Stimulated activated CD8-positive, alpha-beta memory T cell treated with anti-CD3 and anti-CD28 coated beads, Interleukin-15, amount 100 ng/mL, for 4 hours (primary cell): Measurements from ENCODE around the gene CXCR5.
"Not testable (repeated sequence)": the region's sequence is repeated elsewhere in the genome, so short reads cannot be mapped to it uniquely, and the experiment has no call there.

Source experiments
- DNase-seq, 2 donors: peaks; one replicate each; pipeline ENCODE4 v3.0.0-alpha.2; 2020; ENCODE audit warnings: low read depth in 2 of 2

CXCR5 gene, protein sequence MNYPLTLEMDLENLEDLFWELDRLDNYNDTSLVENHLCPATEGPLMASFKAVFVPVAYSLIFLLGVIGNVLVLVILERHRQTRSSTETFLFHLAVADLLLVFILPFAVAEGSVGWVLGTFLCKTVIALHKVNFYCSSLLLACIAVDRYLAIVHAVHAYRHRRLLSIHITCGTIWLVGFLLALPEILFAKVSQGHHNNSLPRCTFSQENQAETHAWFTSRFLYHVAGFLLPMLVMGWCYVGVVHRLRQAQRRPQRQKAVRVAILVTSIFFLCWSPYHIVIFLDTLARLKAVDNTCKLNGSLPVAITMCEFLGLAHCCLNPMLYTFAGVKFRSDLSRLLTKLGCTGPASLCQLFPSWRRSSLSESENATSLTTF

GRCh38 chr11:118883368-118884071 is at the start of gene CXCR5:
Gene CXCR5, plus strand, starts transcription at chr11:118883892. Its CDS starts 50 bp downstream, at chr11:118883942.
- no peak for DNase-seq

- DNase-seq: no peak
Measured at GRCh38 chr11:118834427-118835028, 49.2 kb upstream of the CXCR5 start.

- DNase-seq: no peak
Measured at GRCh38 chr11:118837868-118838267, 45.8 kb upstream of the CXCR5 start.

DNA sequence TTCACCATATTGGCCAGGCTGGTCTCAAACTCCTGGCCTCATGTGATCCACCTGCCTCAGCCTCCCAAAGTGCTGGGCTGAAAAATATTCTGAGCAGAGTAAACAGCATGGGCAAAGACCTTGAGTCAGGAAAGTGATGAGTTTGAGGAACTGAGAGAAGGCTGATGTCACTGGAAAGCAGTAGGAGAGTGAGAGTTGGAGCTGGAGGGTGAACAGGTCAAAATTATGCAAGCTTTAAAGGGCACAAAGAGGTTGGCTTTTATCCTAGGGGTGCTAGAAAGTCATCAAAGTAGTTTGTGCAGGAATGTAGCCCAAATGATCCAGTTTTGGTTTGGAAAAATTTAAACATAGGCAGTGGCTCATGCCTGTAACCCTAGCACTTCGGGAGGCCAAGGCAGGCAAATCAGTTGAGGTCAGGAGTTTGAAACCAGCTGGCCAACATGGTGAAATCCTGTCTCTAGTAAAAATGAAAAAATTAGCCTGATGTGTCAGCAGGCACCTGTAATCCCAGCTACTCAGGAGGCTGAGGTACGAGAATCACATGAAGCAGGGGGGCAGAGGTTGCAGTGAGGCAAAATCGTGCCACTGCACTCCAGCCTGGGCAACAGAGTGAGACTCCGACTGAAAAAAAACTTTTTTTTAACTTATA is 44.7 kb upstream of the CXCR5 start:
- DNase-seq: no peak

DNA sequence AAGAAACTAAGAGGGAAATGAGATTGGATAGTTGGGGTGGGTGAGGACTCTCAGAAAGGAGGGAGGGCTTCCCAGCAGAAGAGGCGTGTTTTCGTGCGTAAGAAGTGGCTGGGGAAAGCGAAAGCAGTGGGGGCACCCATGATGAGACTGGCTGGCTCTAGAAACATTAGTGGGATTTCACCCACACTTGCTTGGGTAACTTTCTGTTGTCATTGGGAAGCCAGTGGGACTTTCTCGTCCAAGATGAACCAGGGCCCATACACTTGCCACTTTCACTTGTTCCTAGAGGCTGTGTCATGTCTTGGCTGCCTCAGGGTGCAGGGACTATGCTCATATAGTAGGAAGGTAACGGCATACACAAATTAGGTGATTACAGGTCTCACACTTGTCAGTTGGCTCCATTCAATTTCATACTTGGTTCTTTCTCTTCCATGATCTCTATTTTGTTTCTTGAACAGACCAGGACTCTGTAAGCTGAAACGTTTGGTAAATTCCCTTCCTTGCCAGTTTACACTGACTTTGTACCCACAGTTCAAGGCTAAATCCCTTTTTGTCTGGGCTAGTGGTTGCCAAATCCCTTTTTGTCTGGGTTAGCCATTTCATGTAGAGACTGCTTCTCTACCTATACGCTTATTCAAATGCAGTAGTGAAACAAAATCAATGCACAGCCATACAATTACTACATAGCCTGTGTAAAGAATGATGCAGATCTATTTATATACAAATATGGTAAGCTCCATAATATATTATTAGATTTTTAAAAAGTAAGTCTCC is 42.0 kb upstream of the CXCR5 start:
- no peak for DNase-seq

- no peak for DNase-seq
Measured at GRCh38 chr11:118842369-118842768, 41.3 kb upstream of the CXCR5 start.

- not testable (repeated sequence) for DNase-seq
Measured at GRCh38 chr11:118842843-118843242, 40.8 kb upstream of the CXCR5 start.

DNA sequence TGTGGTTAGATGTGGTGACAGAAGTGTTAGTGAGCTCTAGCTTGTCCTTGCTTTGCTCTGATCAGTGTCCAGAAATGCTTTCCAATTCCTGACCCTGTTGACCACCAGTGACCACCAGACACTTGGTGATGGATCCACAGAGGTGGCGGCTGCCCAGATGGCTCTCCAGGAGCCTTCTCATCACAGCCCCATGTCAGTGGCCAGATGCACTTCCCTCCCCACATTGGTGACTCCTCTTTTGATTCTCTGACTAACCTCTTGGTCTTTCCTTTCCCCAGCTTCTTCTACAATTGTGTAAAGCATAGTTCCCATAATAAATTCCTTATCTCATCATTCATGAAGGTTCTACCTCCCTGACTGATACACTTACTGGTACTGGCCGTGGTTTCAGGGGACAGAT is 40.1 kb upstream of the CXCR5 start:
- no peak for DNase-seq

DNA sequence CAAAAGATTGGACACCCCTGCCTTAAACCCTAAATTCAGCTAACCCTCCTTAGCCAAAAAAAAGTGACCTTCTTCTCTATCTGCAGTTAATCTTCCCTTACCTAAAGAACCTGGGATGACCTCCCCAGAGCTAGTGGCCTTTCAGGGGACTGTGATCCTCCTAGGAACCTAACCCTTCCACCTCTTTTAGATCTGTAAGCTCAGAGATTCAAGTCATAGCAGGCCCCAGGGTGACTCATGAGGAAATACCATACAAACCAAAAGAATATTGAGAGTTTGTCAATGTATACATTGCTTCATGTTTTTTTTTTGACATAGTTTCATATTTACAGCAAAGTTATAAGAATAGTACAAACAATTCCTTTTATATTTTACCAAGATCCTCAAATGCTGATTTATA is 38.3 kb upstream of the CXCR5 start:
- no peak for DNase-seq

DNA sequence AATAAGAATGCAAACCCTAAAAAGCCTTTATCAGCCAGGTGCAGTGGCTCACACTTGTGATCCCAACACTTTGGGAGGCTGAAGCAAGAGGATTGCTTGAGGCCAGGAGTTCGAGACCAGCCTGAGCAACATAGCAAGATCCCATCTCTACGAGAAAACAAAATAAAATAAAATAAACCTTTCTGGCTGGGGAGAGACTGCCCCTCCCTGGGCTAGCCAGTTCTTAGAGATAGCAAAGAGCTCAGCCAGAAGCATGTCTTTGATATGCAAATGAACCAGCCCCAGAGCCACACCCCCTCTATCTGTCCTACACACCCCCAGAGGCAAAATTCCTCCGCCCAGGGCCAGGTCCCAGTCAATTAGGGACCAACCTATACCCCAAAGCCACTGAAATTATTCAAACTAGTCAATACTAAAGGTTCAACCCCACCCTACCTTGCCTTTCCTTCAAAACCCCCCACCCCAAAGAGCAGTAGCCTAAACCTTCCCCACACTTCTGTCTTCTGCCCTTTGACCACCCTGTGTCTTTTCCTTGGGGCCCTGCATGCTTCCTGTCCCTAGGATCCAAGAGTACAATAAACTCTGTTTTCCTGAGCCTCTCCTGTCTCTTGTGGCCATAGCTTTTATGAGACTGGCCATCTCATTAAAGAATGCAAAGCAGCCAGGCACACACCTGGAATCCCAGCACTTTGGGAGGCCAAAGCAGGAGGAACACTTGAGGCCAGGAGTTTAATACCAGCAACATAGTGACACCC is 37.3 kb upstream of the CXCR5 start:
- DNase-seq: no peak

DNA sequence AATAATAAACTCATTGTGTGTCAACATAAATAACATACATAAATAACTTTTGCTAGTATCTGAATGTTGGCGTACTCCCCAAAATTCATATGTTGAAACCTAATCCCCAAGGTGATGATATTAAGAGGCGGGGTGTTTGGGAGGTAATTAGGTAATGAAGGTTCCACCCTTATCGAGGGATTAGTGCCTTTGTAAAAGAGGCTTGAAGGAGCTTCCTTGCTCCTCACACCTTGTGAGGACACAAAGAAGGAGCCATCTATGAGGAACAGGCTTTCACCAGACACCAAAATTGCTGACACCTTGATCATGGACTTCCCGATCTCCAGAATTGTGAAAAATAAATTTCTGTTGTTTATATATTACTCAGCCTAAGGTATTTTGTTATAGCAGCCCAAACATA is 33.9 kb upstream of the CXCR5 start:
- no peak for DNase-seq

- no peak for DNase-seq
Measured at GRCh38 chr11:118851970-118852369, 31.7 kb upstream of the CXCR5 start.

DNA sequence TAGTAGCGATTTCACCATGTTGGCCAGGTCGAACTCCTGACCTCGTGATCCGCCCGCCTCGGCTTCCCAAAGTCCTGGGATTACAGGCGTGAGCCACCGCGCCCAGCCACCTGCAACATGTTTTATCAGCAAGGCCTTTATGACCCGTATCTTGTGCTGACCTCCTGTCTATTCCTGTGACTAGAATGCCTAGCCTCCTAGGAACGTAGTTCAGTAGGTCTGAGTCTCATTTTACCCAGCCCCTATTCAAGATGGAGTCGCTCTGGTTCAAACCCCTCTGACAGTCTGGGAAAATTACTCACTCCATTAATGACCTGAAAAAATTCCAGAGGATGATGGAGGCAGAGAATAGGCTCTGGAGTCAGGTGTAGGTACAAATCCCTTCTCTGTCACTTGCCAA is 30.0 kb upstream of the CXCR5 start:
- no peak for DNase-seq

DNA sequence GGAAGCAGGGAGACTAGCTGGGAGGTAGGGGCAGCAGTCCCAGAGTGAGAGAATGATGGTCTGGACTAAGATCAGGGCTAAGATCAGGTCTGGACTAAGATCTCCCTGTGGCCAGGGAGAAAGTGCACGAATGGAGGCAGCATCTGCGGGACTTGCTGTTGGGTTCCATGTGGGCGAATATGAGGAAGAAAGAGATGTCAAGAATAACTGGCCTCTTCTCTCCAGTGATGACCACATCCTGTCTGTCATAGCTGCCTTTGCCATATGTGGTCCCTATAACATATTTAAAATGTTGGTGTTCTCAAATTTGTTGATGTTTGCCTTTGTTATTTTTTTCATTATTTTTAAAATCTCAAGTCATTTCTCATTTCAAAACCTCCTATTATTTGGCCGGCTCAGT is 27.4 kb upstream of the CXCR5 start:
- no peak for DNase-seq

DNA sequence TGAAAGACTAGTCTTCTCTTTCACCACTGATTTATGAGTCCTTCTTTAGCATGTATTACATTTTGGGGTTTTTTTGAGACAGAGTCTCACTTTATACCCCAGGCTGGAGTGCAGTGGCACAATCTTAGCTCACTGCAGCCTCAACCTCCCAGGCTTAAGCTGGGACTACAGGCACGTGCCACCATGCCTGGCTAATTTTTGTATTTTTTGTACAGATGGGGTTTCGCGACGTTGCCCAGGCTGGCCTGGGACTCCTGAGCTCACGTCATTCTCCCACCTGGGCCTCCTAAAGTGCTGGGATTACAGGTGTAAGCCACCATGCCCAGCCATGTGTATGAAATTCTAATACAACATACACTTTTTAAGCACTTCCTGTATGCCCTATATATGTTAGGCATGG is 26.3 kb upstream of the CXCR5 start:
- DNase-seq: no peak

- no peak for DNase-seq
Measured at GRCh38 chr11:118859973-118860372, 23.7 kb upstream of the CXCR5 start.

- DNase-seq: no peak
Measured at GRCh38 chr11:118868659-118869058, 15.0 kb upstream of the CXCR5 start.

DNA sequence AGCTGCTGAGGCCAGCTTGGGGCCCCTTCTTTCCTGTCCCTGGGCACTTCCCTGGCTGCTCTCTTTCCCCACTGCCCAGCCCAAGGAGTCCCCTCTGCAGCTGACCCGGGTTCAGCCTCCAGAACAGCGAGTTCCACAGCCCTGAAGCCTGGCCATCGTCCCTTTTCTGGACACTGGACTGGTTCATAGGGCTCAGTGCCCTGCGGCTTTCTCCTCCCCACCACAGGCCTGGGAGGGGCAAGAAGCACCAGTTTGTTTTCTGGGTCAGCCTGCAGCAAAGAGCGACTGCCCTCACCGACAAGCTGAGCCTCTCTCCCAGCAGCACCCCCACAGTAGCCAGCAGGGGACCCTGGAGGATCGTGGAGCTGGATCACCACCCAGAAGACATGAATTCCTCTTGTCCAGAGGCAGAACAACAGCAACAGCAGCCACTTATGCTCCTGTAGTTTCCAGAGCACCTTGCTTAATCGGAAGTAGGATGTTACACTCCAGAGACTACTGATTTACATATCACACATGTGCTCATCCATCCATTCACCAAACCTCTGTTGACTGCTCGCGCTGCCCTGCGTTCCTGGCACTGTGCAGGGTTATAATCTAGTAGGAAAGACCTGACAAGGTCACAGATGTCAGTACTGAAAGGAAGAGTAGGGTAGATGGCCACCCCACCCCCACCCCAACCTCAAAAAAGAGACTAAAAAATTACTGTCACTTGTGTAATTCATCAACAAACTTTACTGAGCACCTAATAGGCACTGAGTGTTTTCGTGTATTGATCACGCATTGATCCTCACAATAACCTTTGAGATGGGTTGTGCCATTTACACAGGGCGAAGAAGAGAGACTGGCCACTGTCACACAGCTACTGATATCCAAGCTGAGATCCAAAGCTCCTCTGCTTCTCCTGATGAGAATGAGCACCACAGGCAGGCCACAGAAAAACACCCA is 13.0 kb upstream of the CXCR5 start:
- DNase-seq: no peak

GRCh38 chr11:118872403-118872821 is 11.3 kb upstream of the CXCR5 start:
- no peak for DNase-seq

DNA sequence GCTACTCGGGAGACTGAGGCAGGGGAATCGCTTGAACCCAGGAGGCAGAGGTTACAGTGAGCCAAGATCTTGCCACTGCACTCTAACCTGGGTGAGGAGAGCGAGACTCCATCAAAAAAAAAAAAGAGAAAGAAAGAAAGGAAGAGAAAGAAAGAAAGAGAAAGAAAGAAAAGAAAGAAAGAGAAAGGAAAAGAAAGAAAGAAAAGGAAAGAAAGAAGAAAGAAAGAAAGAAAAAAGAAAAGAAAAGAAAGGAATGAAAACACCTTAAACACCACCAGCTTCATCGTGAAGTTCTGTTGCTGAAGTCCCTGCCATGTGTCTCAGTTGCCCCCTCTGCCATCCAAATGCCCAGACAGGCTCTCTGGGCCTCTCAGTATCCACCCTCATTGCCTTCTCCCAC is 9.9 kb upstream of the CXCR5 start:
- no peak for DNase-seq
